ENCODE measurements around the gene TACR1.

- no peak for TF ChIP-seq CTCF (IDR thresholded peaks at IDR 0.05)
- no peak for TF ChIP-seq POLR2AphosphoS5 (IDR thresholded peaks at IDR 0.05)
- no peak for TF ChIP-seq POLR2A (IDR thresholded peaks at IDR 0.05)
Observed at GRCh38 chr2:75157435-75157834, 41.9 kb downstream of the TACR1 start.
